Liver (tissue), 3 donors: ENCODE results near the gene HOXC6.

Experiments used
- ATF3 ChIP-seq: IDR thresholded peaks from 2 replicates; pipeline ENCODE4 v1.6.1; 2016; ENCODE audit warnings: antibody characterized with exemption
- CTCF ChIP-seq: fragments of 150-350 bp; IDR thresholded peaks from 2 replicates; pipeline ENCODE4 v1.5.1; 2017; ENCODE audit warnings: improper control_type of control experiment, low read depth, low read length; ENCODE audit not compliant: missing input control
- EGR1 ChIP-seq, 2 donors: IDR thresholded peaks; 2 replicates each; pipeline ENCODE4 v1.6.1; 2016 to 2018; ENCODE audit warnings: antibody characterized with exemption in 2 of 2, low read depth in 2 of 2
- GABPA ChIP-seq, 2 donors: IDR thresholded peaks in 1 of 2; conservative IDR thresholded peaks in 1 of 2; 2 replicates each; pipeline ENCODE4 v1.6.1; 2016; ENCODE audit warnings: antibody characterized with exemption in 2 of 2, mild to moderate bottlenecking in 1 of 2, moderate library complexity in 1 of 2
- HNF4G ChIP-seq: IDR thresholded peaks from 2 replicates; pipeline ENCODE4 v1.6.1; 2016; ENCODE audit warnings: antibody characterized with exemption
- JUND ChIP-seq, 2 donors: IDR thresholded peaks; 2 replicates each; pipeline ENCODE4 v1.6.1; 2016; ENCODE audit warnings: antibody characterized with exemption in 2 of 2
- MAX ChIP-seq: IDR thresholded peaks from 2 replicates; pipeline ENCODE4 v1.6.1; 2016; ENCODE audit warnings: antibody characterized with exemption
- NR2F2 ChIP-seq: IDR thresholded peaks from 2 replicates; pipeline ENCODE4 v1.6.1; 2016; ENCODE audit warnings: antibody characterized with exemption
- RAD21 ChIP-seq, 2 donors: IDR thresholded peaks; 2 replicates each; pipeline ENCODE4 v1.6.1; 2016; ENCODE audit warnings: antibody characterized with exemption in 2 of 2, mild to moderate bottlenecking in 2 of 2
- REST ChIP-seq: IDR thresholded peaks from 2 replicates; pipeline ENCODE4 v1.6.1; 2016; ENCODE audit warnings: antibody characterized with exemption, mild to moderate bottlenecking
- RXRA ChIP-seq, 2 donors: IDR thresholded peaks; 2 replicates each; pipeline ENCODE4 v1.6.1; 2017 to 2018; ENCODE audit warnings: antibody characterized with exemption in 2 of 2, mild to moderate bottlenecking in 1 of 2
- ZBTB33 ChIP-seq: IDR thresholded peaks from 2 replicates; pipeline ENCODE4 v1.6.1; 2016; ENCODE audit warnings: antibody characterized with exemption
- donor health status: healthy.
- donor health status: healthy.

- no peak for TF ChIP-seq CTCF
- no peak for TF ChIP-seq RAD21 (IDR thresholded peaks at IDR 0.05)
- no peak for TF ChIP-seq NR2F2
- TF ChIP-seq EGR1 (IDR thresholded peaks at IDR 0.05; ENCODE audit: low read depth in 2 of 2) = no peak
- TF ChIP-seq HNF4G = no peak
- no peak for TF ChIP-seq JUND (IDR thresholded peaks at IDR 0.05)
- no peak for TF ChIP-seq ATF3
- no peak for TF ChIP-seq RXRA (IDR thresholded peaks at IDR 0.05)
- no peak for TF ChIP-seq GABPA (IDR thresholded peaks at IDR 0.05 in 1 of 2, conservative IDR thresholded peaks at IDR 0.05 in 1 of 2)
- TF ChIP-seq MAX = no peak
- TF ChIP-seq ZBTB33 = no peak
- TF ChIP-seq REST = no peak
Observed at GRCh38 chr12:54008260-54008552, 20.0 kb upstream of the HOXC6 start.
